H1 (cell line): ENCODE results near the gene ITPRIPL2. TPM values are rescaled to one million over a fixed set of nuclear protein-coding genes. Genes with fewer than 3 reads are reported as not detected.

Source experiments
- CTCF ChIA-PET: fragments of 300-600 bp; sonication (Branson Sonifier 250); formaldehyde crosslinking; loops from one replicate; lab custom pipeline; 2021; ENCODE audit not compliant: partially characterized antibody; lab: Charles Lee
- POLR2A ChIA-PET: fragments of 300-600 bp; sonication (Branson Sonifier 250); formaldehyde crosslinking; loops from one replicate; lab custom pipeline; 2021; ENCODE audit warnings: inconsistent platforms; ENCODE audit not compliant: partially characterized antibody; lab: Charles Lee
- DNase-seq, 2 experiments: peaks; one replicate each; pipeline versions ENCODE4 v3.0.0 to v3.0.0-alpha.2; 2010 to 2022; ENCODE audit warnings: low spot score in 2 of 2, low read depth in 1 of 2, mixed read lengths in 1 of 2
- FAIRE-seq: peaks from 2 replicates; lab custom pipeline; 2011; peaks lifted over from hg19 to GRCh38; lab: Jason Lieb, UNC
- H2AFZ ChIP-seq: 2 replicates; pipeline ENCODE4 v1.8.1; 2012; ENCODE audit warnings: low read length, inconsistent platforms
- H2AK5ac ChIP-seq: 2 replicates; pipeline ENCODE4 v1.6.1; 2013; ENCODE audit warnings: low read depth, low read length
- H2BK120ac ChIP-seq: replicated peaks from 2 replicates; pipeline ENCODE3; 2013; ENCODE audit warnings: low read depth, low read length, inconsistent platforms
- H2BK12ac ChIP-seq: 2 replicates; pipeline ENCODE4 v1.6.1; 2013; ENCODE audit warnings: low read depth, low read length
- H2BK15ac ChIP-seq: 2 replicates; pipeline ENCODE4 v1.6.1; 2013; ENCODE audit warnings: low read length
- H2BK20ac ChIP-seq: 2 replicates; pipeline ENCODE4 v1.6.1; 2013; ENCODE audit warnings: low read length
- H2BK5ac ChIP-seq: 2 replicates; pipeline ENCODE4 v1.6.1; 2013; ENCODE audit warnings: low read depth, low read length
- H3K14ac ChIP-seq: 2 replicates; pipeline ENCODE4 v1.6.1; 2013; ENCODE audit warnings: inconsistent platforms; ENCODE audit not compliant: insufficient read length
- H3K18ac ChIP-seq: 2 replicates; pipeline ENCODE4 v1.6.1; 2013; ENCODE audit warnings: low read length; ENCODE audit errors: extremely low read depth
- H3K23ac ChIP-seq: 2 replicates; pipeline ENCODE4 v1.6.1; 2013; ENCODE audit warnings: inconsistent platforms; ENCODE audit not compliant: insufficient read length
- H3K23me2 ChIP-seq: 2 replicates; pipeline ENCODE4 v1.6.1; 2013; ENCODE audit warnings: low read depth, low read length
- H3K27ac ChIP-seq: 2 replicates; pipeline ENCODE4 v1.6.1; 2011; ENCODE audit warnings: low read depth, low read length, inconsistent platforms
- H3K27me3 ChIP-seq, 4 experiments: replicated peaks in 1 of 4; 1 replicate in 1 of 4; 2 replicates in 3 of 4; pipeline versions ENCODE4 v1.6.1 to v1.8.1; 2011 to 2013; ENCODE audit warnings: low read length in 3 of 4, mild to moderate bottlenecking in 3 of 4, inconsistent platforms in 2 of 4, mixed read lengths in 2 of 4, moderate library complexity in 1 of 4; ENCODE audit not compliant: control insufficient read depth in 3 of 4, insufficient read depth in 3 of 4; ENCODE audit errors: extremely low read depth in 1 of 4
- H3K36me3 ChIP-seq, 4 experiments: 2 replicates each; pipeline versions ENCODE4 v1.6.1 to v1.8.1; 2011 to 2013; ENCODE audit warnings: mild to moderate bottlenecking in 4 of 4, low read length in 3 of 4, moderate library complexity in 2 of 4, control low read depth in 1 of 4, inconsistent platforms in 1 of 4; ENCODE audit not compliant: insufficient read depth in 4 of 4, control insufficient read depth in 2 of 4
- H3K4ac ChIP-seq: replicated peaks from 2 replicates; pipeline ENCODE3; 2013; ENCODE audit warnings: low read length, low read depth, mixed read lengths, inconsistent platforms; ENCODE audit not compliant: insufficient read length
- H3K4me1 ChIP-seq, 4 experiments: replicated peaks in 1 of 4; 1 replicate in 1 of 4; 2 replicates in 3 of 4; pipeline versions ENCODE4 v1.6.1 to v1.8.1; 2011 to 2013; ENCODE audit warnings: low read length in 3 of 4, inconsistent platforms in 2 of 4, mixed read lengths in 1 of 4; ENCODE audit not compliant: insufficient read depth in 4 of 4, control insufficient read depth in 3 of 4
- H3K4me2 ChIP-seq, 2 experiments: 2 replicates each; pipeline versions ENCODE4 v1.6.1 to v1.8.1; 2011 to 2013; ENCODE audit warnings: low read depth in 2 of 2, low read length in 2 of 2, control low read depth in 1 of 2, inconsistent platforms in 1 of 2, mild to moderate bottlenecking in 1 of 2; ENCODE audit not compliant: insufficient read depth in 1 of 2
- H3K4me3 ChIP-seq, 4 experiments: fragments of 200-600, 300-600 bp in 1 of 4; sonication (generic), shearing (Covaris generic), sonication (Bioruptor Twin) in 1 of 4; 2 replicates each; pipeline versions ENCODE4 v1.5.1 to v1.8.1; 2011 to 2016; ENCODE audit warnings: low read length in 4 of 4, low read depth in 3 of 4, control low read depth in 2 of 4, inconsistent platforms in 2 of 4, mild to moderate bottlenecking in 2 of 4, mixed read lengths in 1 of 4, moderate library complexity in 1 of 4; ENCODE audit not compliant: insufficient read depth in 2 of 4; ENCODE audit errors: extremely low read depth in 1 of 4
- H3K56ac ChIP-seq: replicated peaks from 2 replicates; pipeline ENCODE3; 2013; ENCODE audit warnings: low read depth, mild to moderate bottlenecking, mixed read lengths, low read length, inconsistent platforms; ENCODE audit not compliant: insufficient read length
- H3K79me1 ChIP-seq: 2 replicates; pipeline ENCODE4 v1.6.1; 2013; ENCODE audit warnings: low read depth, low read length, control low read depth
- H3K79me2 ChIP-seq, 2 experiments: 2 replicates each; pipeline versions ENCODE4 v1.6.1 to v1.8.1; 2012 to 2013; ENCODE audit warnings: low read length in 2 of 2, mild to moderate bottlenecking in 2 of 2, inconsistent platforms in 1 of 2; ENCODE audit not compliant: insufficient read depth in 2 of 2, control insufficient read depth in 1 of 2
- H3K9ac ChIP-seq, 4 experiments: replicated peaks in 1 of 4; 1 replicate in 1 of 4; 2 replicates in 3 of 4; pipeline versions ENCODE4 v1.6.1 to v1.8.1; 2011 to 2013; ENCODE audit warnings: low read depth in 3 of 4, low read length in 3 of 4, control low read depth in 2 of 4, mild to moderate bottlenecking in 2 of 4, moderate library complexity in 2 of 4, inconsistent platforms in 1 of 4; ENCODE audit errors: extremely low read depth in 1 of 4
- H3K9me3 ChIP-seq, 2 experiments: 2 replicates each; pipeline versions ENCODE4 v1.6.1 to v1.8.1; 2012 to 2013; ENCODE audit warnings: mild to moderate bottlenecking in 2 of 2, moderate library complexity in 2 of 2, control low read depth in 1 of 2, inconsistent platforms in 1 of 2, low read depth in 1 of 2, low read length in 1 of 2, mixed read lengths in 1 of 2; ENCODE audit not compliant: insufficient read depth in 2 of 2
- H4K20me1 ChIP-seq, 2 experiments: replicated peaks in 1 of 2; 2 replicates each; pipeline versions ENCODE3 to v1.8.1; 2011 to 2013; ENCODE audit warnings: inconsistent platforms in 2 of 2, low read length in 2 of 2, mild to moderate bottlenecking in 1 of 2; ENCODE audit not compliant: insufficient read depth in 2 of 2, control insufficient read depth in 1 of 2
- H4K5ac ChIP-seq: 2 replicates; pipeline ENCODE4 v1.6.1; 2013; ENCODE audit warnings: low read length, low read depth, mixed read lengths, inconsistent platforms; ENCODE audit not compliant: insufficient read length
- H4K8ac ChIP-seq: 2 replicates; pipeline ENCODE4 v1.8.0; 2013; ENCODE audit warnings: mild to moderate bottlenecking, moderate library complexity, low read length, inconsistent platforms; ENCODE audit not compliant: insufficient read depth; ENCODE audit errors: extremely low read depth
- H4K91ac ChIP-seq: replicated peaks from 2 replicates; pipeline ENCODE3; 2013; ENCODE audit warnings: low read length, mixed read lengths, inconsistent platforms; ENCODE audit not compliant: insufficient read length
- CBX5 ChIP-seq: fragments of 300-800, 300-1000 bp; sonication (generic); IDR thresholded peaks from 2 replicates; pipeline ENCODE4 v1.7.1; 2016; ENCODE audit warnings: antibody characterized with exemption, low read length, low read depth
- CEBPB ChIP-seq: IDR thresholded peaks from 2 replicates; pipeline ENCODE4 v1.6.1; 2012; ENCODE audit warnings: low read depth, low read length
- EZH2 ChIP-seq: fragments of 200-600 bp; sonication (generic); IDR thresholded peaks from 2 replicates; pipeline ENCODE4 v1.7.1; 2012; ENCODE audit warnings: low read depth, mild to moderate bottlenecking, moderate library complexity, low read length, inconsistent platforms; ENCODE audit not compliant: severe bottlenecking
- HDAC6 ChIP-seq: IDR thresholded peaks from one replicate; pipeline ENCODE4 v1.7.1; 2012; ENCODE audit warnings: low read depth, mild to moderate bottlenecking, inconsistent platforms, low read length, moderate library complexity
- JUN ChIP-seq: IDR thresholded peaks from 2 replicates; pipeline ENCODE4 v1.6.1; 2011; ENCODE audit warnings: low read depth, mild to moderate bottlenecking, improper control_type of control experiment, low read length
- WGBS, 2 experiments: shearing (Covaris generic) in 1 of 2; methylation state at CpG; one replicate each; pipeline versions ENCODE4 v1.1.6 to v1.1.7; 2013 to 2015; ENCODE audit warnings: low lambda C conversion rate in 2 of 2, mixed read lengths in 2 of 2, inconsistent platforms in 1 of 2, low coverage in 1 of 2, missing lambda C conversion rate in 1 of 2; ENCODE audit not compliant: insufficient replicate concordance in 2 of 2, insufficient coverage in 1 of 2, insufficient read length in 1 of 2; ENCODE audit errors: extremely low coverage in 1 of 2, missing lambda C conversion rate in 1 of 2; 5-methylcytosine and 5-hydroxymethylcytosine counted together
- polyA plus RNA-seq, 7 experiments: library from polyadenylated mRNA; depleted of rRNA in 3 of 7; stranded (reverse) in 5 of 7; unstranded in 2 of 7; fragments of >200 nt in 5 of 7; fragments of 200-250 nt in 2 of 7; gene quantifications; 1 replicate in 5 of 7; 2 replicates in 1 of 7; 4 replicates in 1 of 7; pipeline versions ENCODE4 v1.2.1 to v1.2.3, GENCODE V29; 2011 to 2013; ENCODE audit warnings: missing spikeins in 2 of 7, mixed read lengths in 2 of 7
- total RNA-seq: library from RNA; stranded (reverse); fragmentation: NEBNext Ultra II Directional; extraction: Animal tissue kit (Norgen Biotek cat#: 25700); gene quantifications from 2 replicates; pipeline ENCODE4 v1.2.1, GENCODE V29; 2021

ITPRIPL2 gene
- total and polyA plus RNA-seq, 2 of the 8 experiments (the other 6 are each of a cell fraction or from before 2014, with no cell fraction given), result 1.1 to 3.4 TPM

DNA sequence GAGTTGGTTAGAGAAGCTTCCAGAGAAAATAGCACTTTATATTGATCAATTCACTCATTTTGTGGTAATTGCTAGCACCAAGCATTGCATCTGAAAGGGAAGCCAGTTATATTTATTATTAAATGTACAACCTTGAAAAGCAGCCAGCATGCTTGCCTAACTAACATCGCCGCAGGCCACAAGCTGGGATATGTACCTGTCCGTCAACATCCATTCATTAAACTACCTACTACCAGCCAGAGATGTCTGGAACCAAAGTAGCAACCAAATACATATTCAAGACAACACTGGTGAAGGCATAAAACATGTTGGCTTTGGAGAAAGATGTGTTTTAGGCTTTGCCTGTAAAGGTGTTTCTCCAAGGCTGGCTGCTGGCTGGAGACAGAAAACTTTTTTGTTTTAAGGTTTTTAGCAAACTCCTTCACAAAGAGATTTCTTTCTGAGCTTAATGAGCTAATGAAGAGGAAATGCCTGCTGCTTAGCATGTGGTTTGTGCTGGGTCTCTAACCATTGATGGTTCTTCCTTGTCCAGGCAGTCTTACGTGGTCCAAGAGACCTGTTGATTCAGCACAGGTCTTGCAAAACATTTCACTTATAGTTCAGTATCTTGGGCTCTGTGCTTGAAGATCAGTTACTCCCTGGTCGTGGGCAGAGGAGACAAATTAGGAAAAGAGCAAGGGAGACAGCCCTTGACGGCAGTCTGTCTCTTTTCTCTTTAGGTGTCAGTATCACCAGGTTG, 3.1 kb downstream of the ITPRIPL2 start:
- Histone ChIP-seq H2AK5ac (peak overlapping the region; percentile 44; the same call in 1 of the 2 replicates), H2BK12ac (no peak overlapping the region), H2BK5ac (no peak overlapping the region), H2BK120ac (no peak overlapping the region), H4K5ac (no peak overlapping the region), H3K79me2 (no peaks in the 10 kb centered on the region), H3K27ac (no peak overlapping the region), H3K4ac (no peak overlapping the region), H3K4me3 (no peak overlapping the region), H2AFZ (no peak overlapping the region), H3K27me3 (peaks cover 14 to 30% (median 28%) of the 10 kb centered on the region in 4 experiments), H2BK20ac (no peak overlapping the region), H4K8ac (no peak overlapping the region), H3K9ac (no peak overlapping the region), H2BK15ac (no peak overlapping the region), H3K9me3 (peaks cover 0 to 3% of the 10 kb centered on the region in 2 experiments; a peak in 1 of 4 replicates), H3K14ac (no peak overlapping the region), H3K23ac (no peak overlapping the region), H3K56ac (no peak overlapping the region), H4K20me1 (peaks cover 0 to 3% of the 10 kb centered on the region in 2 experiments), H3K23me2 (peaks cover 5% of the 10 kb centered on the region; the same call in 1 of the 2 replicates), H3K4me1 (peaks cover 5 to 12% (median 7%) of the 10 kb centered on the region in 4 experiments), H3K4me2 (no peak overlapping the region), H3K18ac (no peak overlapping the region), H3K79me1 (no peaks in the 10 kb centered on the region), H4K91ac (no peak overlapping the region), H3K36me3 (peaks cover 0 to 3% (median 0%) of the 10 kb centered on the region in 4 experiments; a peak in 1 of 8 replicates)
- TF ChIP-seq CEBPB, result no peak
- no peak for TF ChIP-seq CBX5
- TF ChIP-seq EZH2, result no peak
- no peak for TF ChIP-seq JUN
- TF ChIP-seq HDAC6, result no peak
- ChIA-PET CTCF (interaction anchor here (0.7 to 3.1 kb wide), 8 partner anchors 12 to 335 kb away, joined by 3 to 10 read pairs (median 4); no protein-coding TSS in a partner anchor), POLR2A (interaction anchor here (2.0 kb wide), 1 partner anchor 53 kb away, joined by 4 read pairs; no protein-coding TSS in a partner anchor)
- no peak for FAIRE-seq
- DNase-seq, result no peak
- WGBS, 2 experiments, result 67% methylated on average over 6 of the region's 6 CpGs; no CpG with 5 or more reads in 1 of the 2 experiments
